OCI-LY7 (cell line): Measurements from ENCODE around the gene BPIFB6. TPM values are rescaled to one million over a fixed set of nuclear protein-coding genes. Genes with fewer than 3 reads are reported as not detected.

Source experiments
- BruUV-seq: library from RNA; stranded (reverse); fragments of 400-500 nt; replicated peaks from 2 replicates; lab custom pipeline; 2021; lab: Mats Ljungman, UMichigan
- CTCF ChIA-PET: fragments of 300-600 bp; sonication (Branson Sonifier 250); formaldehyde crosslinking; loops from one replicate; lab custom pipeline; 2022; ENCODE audit warnings: antibody characterized with exemption; ENCODE audit not compliant: unreplicated experiment; lab: Charles Lee
- POLR2A ChIA-PET: fragments of 300-600 bp; sonication (Branson Sonifier 250); formaldehyde crosslinking; loops from one replicate; lab custom pipeline; 2022; ENCODE audit warnings: antibody characterized with exemption; lab: Charles Lee
- DNase-seq: peaks from one replicate; pipeline ENCODE4 v3.0.0-alpha.2; 2015; ENCODE audit warnings: low spot score
- H2AFZ ChIP-seq: fragments of 200-600 bp; sonication (generic), shearing (Covaris generic); 2 replicates; pipeline ENCODE4 v1.6.1; 2014; ENCODE audit warnings: mild to moderate bottlenecking, antibody characterized with exemption, low read length, moderate library complexity
- H3K27ac ChIP-seq: fragments of 200-600 bp; sonication (generic); 2 replicates; pipeline ENCODE4 v1.5.1; 2014; ENCODE audit warnings: mixed run types, low read depth, mild to moderate bottlenecking, moderate library complexity, low read length, inconsistent platforms; ENCODE audit not compliant: poor library complexity, severe bottlenecking
- H3K36me3 ChIP-seq: fragments of 200-600 bp; sonication (generic); 2 replicates; pipeline ENCODE4 v1.6.1; 2014; ENCODE audit warnings: mild to moderate bottlenecking, antibody characterized with exemption, low read length, moderate library complexity, mixed read lengths; ENCODE audit not compliant: insufficient read depth
- H3K4me1 ChIP-seq: fragments of 200-600 bp; sonication (generic); 2 replicates; pipeline ENCODE4 v1.5.1; 2014; ENCODE audit warnings: mild to moderate bottlenecking, low read length; ENCODE audit not compliant: insufficient read depth, poor library complexity, severe bottlenecking
- H3K4me2 ChIP-seq: fragments of 200-600 bp; sonication (generic); 2 replicates; pipeline ENCODE4 v1.6.1; 2014; ENCODE audit warnings: mild to moderate bottlenecking, low read length
- H3K4me3 ChIP-seq: fragments of 200-600 bp; sonication (generic); 2 replicates; pipeline ENCODE4 v1.5.1; 2014; ENCODE audit warnings: mild to moderate bottlenecking, low read depth, low read length; ENCODE audit not compliant: poor library complexity, severe bottlenecking
- H3K79me2 ChIP-seq: fragments of 200-600 bp; sonication (generic); 2 replicates; pipeline ENCODE4 v1.6.1; 2016; ENCODE audit warnings: low read depth, mild to moderate bottlenecking, low read length, moderate library complexity, mixed read lengths; ENCODE audit not compliant: insufficient read depth
- H3K9me2 ChIP-seq: fragments of 200-600 bp; sonication (generic); 2 replicates; pipeline ENCODE4 v1.6.1; 2016; ENCODE audit warnings: mild to moderate bottlenecking, low read length, mixed read lengths; ENCODE audit not compliant: insufficient read depth
- H3K9me3 ChIP-seq: fragments of 200-600 bp; sonication (generic); 2 replicates; pipeline ENCODE4 v1.6.1; 2014; ENCODE audit warnings: mild to moderate bottlenecking, mixed run types, low read length, mixed read lengths
- H4K20me1 ChIP-seq: fragments of 200-600 bp; sonication (generic); 2 replicates; pipeline ENCODE4 v1.6.1; 2014; ENCODE audit warnings: mild to moderate bottlenecking, antibody characterized with exemption, low read length, moderate library complexity, mixed read lengths; ENCODE audit not compliant: insufficient read depth
- CTCF ChIP-seq: fragments of 200-600 bp; sonication (generic); conservative IDR thresholded peaks from 2 replicates; pipeline ENCODE4 v1.5.1; 2014; ENCODE audit warnings: mild to moderate bottlenecking, antibody characterized with exemption, low read length, moderate library complexity, mixed read lengths
- EZH2phosphoT487 ChIP-seq: fragments of 200-600 bp; sonication (generic); IDR thresholded peaks from 2 replicates; pipeline ENCODE4 v1.6.1; 2018; ENCODE audit warnings: low read depth, borderline replicate concordance, mild to moderate bottlenecking, mixed run types, antibody characterized with exemption, low read length, moderate library complexity, mixed read lengths
- intact Hi-C: fragments of 100-400 bp; cut with micrococcal nuclease; formaldehyde crosslinking; loops from one replicate; pipeline ENCODE4 v1.10.0; 2022; ENCODE audit not compliant: unreplicated experiment
- total RNA-seq, 2 experiments: library from RNA; depleted of rRNA in 1 of 2; stranded (reverse); fragments of >200 nt in 1 of 2; shearing (Covaris generic) in 1 of 2; gene quantifications; 2 replicates each; pipeline ENCODE4 v1.2.3, GENCODE V29; 2014 to 2022

BPIFB6 gene
- total RNA-seq, 2 experiments from 2014 or later, result not detected

- H3K4me1 ChIP-seq, result no peaks in the 10 kb centered on the region
- no peak overlapping the region for H3K4me2 ChIP-seq
- no peak overlapping the region for H3K4me3 ChIP-seq
- no peaks in the 10 kb centered on the region for H3K9me3 ChIP-seq
- TF ChIP-seq EZH2phosphoT487 (no peak), CTCF (no peak)
- H3K36me3 ChIP-seq, result no peaks in the 10 kb centered on the region
- POLR2A ChIA-PET, result no interaction called here
- intact Hi-C loops, result no loop called here
- no peak overlapping the region for H3K27ac ChIP-seq
- CTCF ChIA-PET, result no interaction called here
- DNase-seq, result no peak
- H3K79me2 ChIP-seq, result no peaks in the 10 kb centered on the region
- no peaks in the 10 kb centered on the region for H3K9me2 ChIP-seq
- no peaks in the 10 kb centered on the region for H4K20me1 ChIP-seq
- no TSS peak for BruUV-seq
- H2AFZ ChIP-seq, result no peak overlapping the region
Measured at GRCh38 chr20:33026072-33026778, 5.2 kb upstream of the BPIFB6 start.

- H3K4me2 ChIP-seq, result no peak overlapping the region
- intact Hi-C loops, result no loop called here
- no peak for DNase-seq
- no peak for TF ChIP-seq EZH2phosphoT487
- no peak for TF ChIP-seq CTCF
- ChIA-PET POLR2A (no interaction called here), CTCF (no interaction called here)
- H3K9me2 ChIP-seq, result no peaks in the 10 kb centered on the region
- no peaks in the 10 kb centered on the region for H3K79me2 ChIP-seq
- H2AFZ ChIP-seq, result no peak overlapping the region
- no peaks in the 10 kb centered on the region for H4K20me1 ChIP-seq
- H3K4me1 ChIP-seq, result no peaks in the 10 kb centered on the region
- H3K9me3 ChIP-seq, result no peaks in the 10 kb centered on the region
- no TSS peak for BruUV-seq
- no peaks in the 10 kb centered on the region for H3K36me3 ChIP-seq
- no peak overlapping the region for H3K4me3 ChIP-seq
- H3K27ac ChIP-seq, result no peak overlapping the region
Measured at GRCh38 chr20:33026779-33027759, 4.4 kb upstream of the BPIFB6 start.
